WTC11 (cell line): ENCODE measurements around the gene LOXL3. TPM values are rescaled to one million over a fixed set of nuclear protein-coding genes. Genes with fewer than 3 reads are reported as not detected.
A peak's percentile ranks its signal among the peaks of the same experiment; 100 is the strongest.

ENCODE experiments used
- ATAC-seq: fragments of 200-7000 bp; cut with Tn5 transposase; 2 replicates; pipeline ENCODE4 v1.10.0; 2021; ENCODE audit warnings: mild to moderate bottlenecking, moderate library complexity
- CTCF ChIA-PET: fragments of 300-600 bp; sonication (Branson Sonifier 250); formaldehyde crosslinking; loops from one replicate; lab custom pipeline; 2021; ENCODE audit warnings: antibody characterized with exemption; lab: Charles Lee
- POLR2A ChIA-PET: fragments of 350-600 bp; sonication (Branson Sonifier 250); formaldehyde crosslinking; loops from one replicate; lab custom pipeline; 2021; ENCODE audit warnings: antibody characterized with exemption; lab: Charles Lee
- DNase-seq: peaks from one replicate; pipeline ENCODE4 v3.0.0; 2021; ENCODE audit warnings: low spot score
- H3K27ac Mint-ChIP-seq: 2 replicates; pipeline ENCODE4 v1.8.0; 2021; ENCODE audit warnings: mixed read lengths
- H3K27me3 Mint-ChIP-seq: 2 replicates; pipeline ENCODE4 v1.8.0; 2021; ENCODE audit warnings: low read depth, mild to moderate bottlenecking, moderate library complexity, mixed read lengths
- H3K36me3 Mint-ChIP-seq: 2 replicates; pipeline ENCODE4 v1.8.0; 2021; ENCODE audit warnings: mixed read lengths
- H3K4me1 Mint-ChIP-seq: 2 replicates; pipeline ENCODE4 v1.8.0; 2022; ENCODE audit warnings: mixed read lengths
- H3K4me3 Mint-ChIP-seq: 2 replicates; pipeline ENCODE4 v1.8.0; 2021; ENCODE audit warnings: mild to moderate bottlenecking, moderate library complexity, mixed read lengths
- H3K9me3 Mint-ChIP-seq: 2 replicates; pipeline ENCODE4 v1.8.0; 2021; ENCODE audit warnings: mixed read lengths
- AFF4 ChIP-seq: sonication (generic); formaldehyde crosslinking; IDR thresholded peaks from 2 replicates; pipeline ENCODE4 v1.8.1; 2023; ENCODE audit warnings: mild to moderate bottlenecking, missing genetic modification reagents, borderline replicate concordance
- EMX1 ChIP-seq: fragments of 250-450 bp; sonication (Bioruptor Pico); IDR thresholded peaks from 2 replicates; pipeline ENCODE4 v1.8.0; 2021; ENCODE audit warnings: mild to moderate bottlenecking
- FOXK1 ChIP-seq: sonication (generic); formaldehyde crosslinking; IDR thresholded peaks from 2 replicates; pipeline ENCODE4 v1.8.0; 2022; ENCODE audit warnings: mild to moderate bottlenecking, moderate library complexity, missing genetic modification reagents
- GRHL2 ChIP-seq: fragments of 250-450 bp; sonication (Bioruptor Pico); IDR thresholded peaks from 2 replicates; pipeline ENCODE4 v1.8.0; 2022; ENCODE audit warnings: mild to moderate bottlenecking, moderate library complexity; ENCODE audit not compliant: insufficient replicate concordance, severe bottlenecking
- JUN ChIP-seq: sonication (generic); formaldehyde crosslinking; IDR thresholded peaks from 2 replicates; pipeline ENCODE4 v1.8.0; 2023; ENCODE audit warnings: mild to moderate bottlenecking, missing genetic modification reagents
- MAX ChIP-seq: sonication (generic); formaldehyde crosslinking; IDR thresholded peaks from 2 replicates; pipeline ENCODE4 v1.8.0; 2022; ENCODE audit warnings: mild to moderate bottlenecking, missing genetic modification reagents
- SMAD3 ChIP-seq: sonication (generic); formaldehyde crosslinking; IDR thresholded peaks from 2 replicates; pipeline ENCODE4 v1.8.0; 2022; ENCODE audit warnings: missing genetic modification reagents, mild to moderate bottlenecking, borderline replicate concordance
- STAT6 ChIP-seq: sonication (generic); formaldehyde crosslinking; conservative IDR thresholded peaks from 2 replicates; pipeline ENCODE4 v1.8.1; 2023; ENCODE audit warnings: mild to moderate bottlenecking, low read depth, missing genetic modification reagents, moderate library complexity
- TEAD4 ChIP-seq: sonication (generic); formaldehyde crosslinking; IDR thresholded peaks from 2 replicates; pipeline ENCODE4 v1.8.0; 2022; ENCODE audit warnings: mild to moderate bottlenecking, missing genetic modification reagents
- ZMAT4 ChIP-seq: fragments of 250-450 bp; sonication (Bioruptor Pico); IDR thresholded peaks from 2 replicates; pipeline ENCODE4 v1.9.0; 2021; ENCODE audit warnings: mild to moderate bottlenecking
- ZNF121 ChIP-seq: sonication (generic); formaldehyde crosslinking; IDR thresholded peaks from 2 replicates; pipeline ENCODE4 v1.8.0; 2023; ENCODE audit warnings: missing genetic modification reagents
- ZNF317 ChIP-seq: sonication (generic); formaldehyde crosslinking; IDR thresholded peaks from 2 replicates; pipeline ENCODE4 v1.8.1; 2023; ENCODE audit warnings: low read depth, mild to moderate bottlenecking, moderate library complexity, missing genetic modification reagents, borderline replicate concordance
- ZSCAN18 ChIP-seq: fragments of 250-450 bp; sonication (Bioruptor Pico); IDR thresholded peaks from 2 replicates; pipeline ENCODE4 v2.1.2; 2022; ENCODE audit warnings: mild to moderate bottlenecking, moderate library complexity
- total RNA-seq: library from RNA; stranded (reverse); gene quantifications from 3 replicates; pipeline ENCODE4 v1.2.3, GENCODE V29; 2021

LOXL3 gene
- total RNA-seq, 1 experiment from 2014 or later, result 21.1 TPM

- TF ChIP-seq STAT6 (CRISPR knock-in tag), result no peak
- no peak for TF ChIP-seq ZSCAN18 (CRISPR knock-in tag)
- peak; percentile 55; the same call in 1 of the 2 replicates for TF ChIP-seq FOXK1 (CRISPR knock-in tag)
Measured at GRCh38 chr2:74497777-74498499, 55.8 kb downstream of the LOXL3 start (continued).

GRCh38 chr2:74496997-74497776 lies 56.6 kb downstream of the LOXL3 start:
- Mint-ChIP-seq H3K9me3 (no peaks in the 10 kb centered on the region), H3K4me3 (peak overlapping the region; percentile 79), H3K36me3 (peaks cover 19% of the 10 kb centered on the region), H3K27me3 (peaks cover 81% of the 10 kb centered on the region), H3K4me1 (peaks cover 37% of the 10 kb centered on the region), H3K27ac (no peak overlapping the region)
- no peak for TF ChIP-seq STAT6 (CRISPR knock-in tag)
- no peak for TF ChIP-seq ZMAT4 (CRISPR knock-in tag)
- no peak for TF ChIP-seq GRHL2 (CRISPR knock-in tag)
- TF ChIP-seq JUN (CRISPR knock-in tag), result no peak
- no peak for TF ChIP-seq TEAD4
- TF ChIP-seq MAX, result no peak
- TF ChIP-seq EMX1 (CRISPR knock-in tag), result no peak
- no peak for TF ChIP-seq ZNF121 (CRISPR knock-in tag)
- TF ChIP-seq SMAD3 (CRISPR knock-in tag), result no peak
- TF ChIP-seq AFF4 (CRISPR knock-in tag), result no peak
- TF ChIP-seq ZNF317 (CRISPR knock-in tag), result no peak
- ATAC-seq (no peak), DNase-seq (no peak)
- ChIA-PET CTCF (interaction anchor here (0.8 to 1.9 kb wide), 4 partner anchors 14 to 149 kb away, joined by 3 to 7 read pairs (median 3); partner anchors contain the start of genes CCDC142, TTC31 and WBP1), POLR2A (interaction anchor here (1.0 kb wide), 1 partner anchor 19 kb away, joined by 3 read pairs; no protein-coding TSS in a partner anchor)
